ENCODE measurements around the gene PLP2. TPM values are rescaled to one million over a fixed set of nuclear protein-coding genes. Genes with fewer than 3 reads are reported as not detected.

The PLP2 gene
- polyA plus RNA-seq, 1 donor (not counting 4 experiments of a cell fraction or from before 2014, with no cell fraction given) = 358 TPM

- H2AFZ ChIP-seq (ENCODE audit: control insufficient read depth, low read length) = no peak overlapping the region
- FAIRE-seq = no peak
- dilution Hi-C loops (cut with MboI; ENCODE audit: extremely low pct_ligation_motif_present, low sequenced_read_pairs) = no loop called here
Measured at GRCh38 chrX:49206543-49206942, 34.8 kb downstream of the PLP2 start.

DNA sequence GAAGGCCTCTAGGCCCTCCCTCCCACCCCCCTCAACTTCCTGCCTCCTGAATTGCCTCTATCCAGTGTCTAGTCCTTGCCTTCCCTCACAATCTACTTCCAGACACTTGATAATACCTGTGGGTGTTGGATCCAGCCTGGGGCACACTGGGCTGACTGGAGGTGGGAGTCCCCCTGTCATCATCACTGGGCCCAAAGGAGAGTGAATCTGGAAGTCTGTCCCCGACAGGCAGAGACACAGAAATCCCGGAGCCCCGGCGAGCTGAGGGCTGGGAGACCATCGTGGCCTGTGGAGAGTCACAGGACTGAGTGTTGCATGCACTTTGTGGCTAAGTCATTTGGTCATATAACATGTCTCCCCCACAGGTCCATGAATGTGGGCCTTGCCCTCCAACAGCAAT, 36.7 kb downstream of the PLP2 start:
- TF ChIP-seq CTCF (optimal IDR thresholded peaks at IDR 0.05 in 1 of 3, IDR thresholded peaks at IDR 0.05 in 1 of 3, conservative IDR thresholded peaks at IDR 0.05 in 1 of 3; ENCODE audit: extremely low read depth in 1 of 3, insufficient read depth in 2 of 3, low read length in 3 of 3) = no peak
- TF ChIP-seq EZH2 (IDR thresholded peaks at IDR 0.05; ENCODE audit: low read length) = no peak
- Histone ChIP-seq H3K27ac (ENCODE audit: control insufficient read depth, insufficient read depth, low read length) (no peak overlapping the region), H3K27me3 (ENCODE audit: control insufficient read depth, extremely low read depth, insufficient read depth, low read length) (no peaks in the 10 kb centered on the region), H3K79me2 (ENCODE audit: control insufficient read depth, insufficient read depth, low read length) (no peaks in the 10 kb centered on the region), H3K9me3 (ENCODE audit: control insufficient read depth, low read depth, low read length) (no peaks in the 10 kb centered on the region), H3K4me1 (ENCODE audit: control insufficient read depth, extremely low read depth, insufficient read depth, low read length) (no peaks in the 10 kb centered on the region), H3K36me3 (ENCODE audit: control insufficient read depth in 2 of 2, extremely low read depth in 1 of 2, insufficient read depth in 2 of 2, low read length in 2 of 2) (no peaks in the 10 kb centered on the region), H2AFZ (ENCODE audit: control insufficient read depth, low read length) (no peak overlapping the region), H3K4me3 (ENCODE audit: control insufficient read depth in 2 of 3, extremely low read depth in 1 of 3, insufficient read depth in 2 of 3, low read depth in 1 of 3, low read length in 3 of 3) (no peak overlapping the region), H4K20me1 (ENCODE audit: control insufficient read depth, extremely low read depth, insufficient read depth, low read length) (no peaks in the 10 kb centered on the region), H3K4me2 (ENCODE audit: control insufficient read depth, extremely low read depth, insufficient read depth, low read depth, low read length) (no peak overlapping the region), H3K9ac (ENCODE audit: control insufficient read depth, extremely low read depth, insufficient read depth, low read length) (no peak overlapping the region), H3K9me1 (ENCODE audit: control insufficient read depth, extremely low read depth, insufficient read depth, low read length) (no peaks in the 10 kb centered on the region)
- dilution Hi-C loops (cut with MboI; ENCODE audit: extremely low pct_ligation_motif_present, low sequenced_read_pairs) = no loop called here
- DNase-seq (ENCODE audit: low read depth, low spot score) (no peak), FAIRE-seq (no peak)

More at GRCh38 chrX:49206543-49206942, 34.8 kb downstream of the PLP2 start:
- H3K9ac ChIP-seq (ENCODE audit: control insufficient read depth, extremely low read depth, insufficient read depth, low read length) = no peak overlapping the region
- no peak for DNase-seq (ENCODE audit: low read depth, low spot score)
- H3K9me3 ChIP-seq (ENCODE audit: control insufficient read depth, low read depth, low read length) = no peaks in the 10 kb centered on the region
- H3K27ac ChIP-seq (ENCODE audit: control insufficient read depth, insufficient read depth, low read length) = no peak overlapping the region
- H3K4me1 ChIP-seq (ENCODE audit: control insufficient read depth, extremely low read depth, insufficient read depth, low read length) = no peaks in the 10 kb centered on the region
- H3K4me3 ChIP-seq (ENCODE audit: control insufficient read depth in 2 of 3, extremely low read depth in 1 of 3, insufficient read depth in 2 of 3, low read depth in 1 of 3, low read length in 3 of 3) = no peak overlapping the region
- no peak overlapping the region for H3K4me2 ChIP-seq (ENCODE audit: control insufficient read depth, extremely low read depth, insufficient read depth, low read depth, low read length)
- no peaks in the 10 kb centered on the region for H3K9me1 ChIP-seq (ENCODE audit: control insufficient read depth, extremely low read depth, insufficient read depth, low read length)
- H3K27me3 ChIP-seq (ENCODE audit: control insufficient read depth, extremely low read depth, insufficient read depth, low read length) = no peaks in the 10 kb centered on the region
- H3K36me3 ChIP-seq (ENCODE audit: control insufficient read depth in 2 of 2, extremely low read depth in 1 of 2, insufficient read depth in 2 of 2, low read length in 2 of 2) = no peaks in the 10 kb centered on the region
- H3K79me2 ChIP-seq (ENCODE audit: control insufficient read depth, insufficient read depth, low read length) = no peaks in the 10 kb centered on the region
- H4K20me1 ChIP-seq (ENCODE audit: control insufficient read depth, extremely low read depth, insufficient read depth, low read length) = no peaks in the 10 kb centered on the region
- no peak for TF ChIP-seq CTCF (optimal IDR thresholded peaks at IDR 0.05 in 1 of 3, IDR thresholded peaks at IDR 0.05 in 1 of 3, conservative IDR thresholded peaks at IDR 0.05 in 1 of 3; ENCODE audit: extremely low read depth in 1 of 3, insufficient read depth in 2 of 3, low read length in 3 of 3)
- no peak for TF ChIP-seq EZH2 (IDR thresholded peaks at IDR 0.05; ENCODE audit: low read length)

Measured in keratinocyte (primary cell).